WTC11 (cell line): ENCODE results near the gene ATP10D. TPM values are rescaled to one million over a fixed set of nuclear protein-coding genes. Genes with fewer than 3 reads are reported as not detected.
A peak's percentile ranks its signal among the peaks of the same experiment; 100 is the strongest.

Experiments used
- ATAC-seq: fragments of 200-7000 bp; cut with Tn5 transposase; 2 replicates; pipeline ENCODE4 v1.10.0; 2021; ENCODE audit warnings: mild to moderate bottlenecking, moderate library complexity
- Bru-seq: library from RNA; stranded (reverse); fragments of 400-500 nt; gene quantifications from one replicate; lab custom pipeline; 2021; lab: Mats Ljungman, UMichigan
- CTCF ChIA-PET: fragments of 300-600 bp; sonication (Branson Sonifier 250); formaldehyde crosslinking; loops from one replicate; lab custom pipeline; 2021; ENCODE audit warnings: antibody characterized with exemption; lab: Charles Lee
- POLR2A ChIA-PET: fragments of 350-600 bp; sonication (Branson Sonifier 250); formaldehyde crosslinking; loops from one replicate; lab custom pipeline; 2021; ENCODE audit warnings: antibody characterized with exemption; lab: Charles Lee
- DNase-seq: peaks from one replicate; pipeline ENCODE4 v3.0.0; 2021; ENCODE audit warnings: low spot score
- H3K27ac Mint-ChIP-seq: 2 replicates; pipeline ENCODE4 v1.8.0; 2021; ENCODE audit warnings: mixed read lengths
- H3K27me3 Mint-ChIP-seq: 2 replicates; pipeline ENCODE4 v1.8.0; 2021; ENCODE audit warnings: low read depth, mild to moderate bottlenecking, moderate library complexity, mixed read lengths
- H3K36me3 Mint-ChIP-seq: 2 replicates; pipeline ENCODE4 v1.8.0; 2021; ENCODE audit warnings: mixed read lengths
- H3K4me1 Mint-ChIP-seq: 2 replicates; pipeline ENCODE4 v1.8.0; 2022; ENCODE audit warnings: mixed read lengths
- H3K4me3 Mint-ChIP-seq: 2 replicates; pipeline ENCODE4 v1.8.0; 2021; ENCODE audit warnings: mild to moderate bottlenecking, moderate library complexity, mixed read lengths
- H3K9me3 Mint-ChIP-seq: 2 replicates; pipeline ENCODE4 v1.8.0; 2021; ENCODE audit warnings: mixed read lengths
- AFF4 ChIP-seq: sonication (generic); formaldehyde crosslinking; IDR thresholded peaks from 2 replicates; pipeline ENCODE4 v1.8.1; 2023; ENCODE audit warnings: mild to moderate bottlenecking, missing genetic modification reagents, borderline replicate concordance
- AR ChIP-seq: fragments of 250-450 bp; sonication (Bioruptor Pico); IDR thresholded peaks from 2 replicates; pipeline ENCODE4 v1.9.0; 2021; ENCODE audit warnings: mild to moderate bottlenecking
- CREM ChIP-seq: sonication (generic); formaldehyde crosslinking; IDR thresholded peaks from 2 replicates; pipeline ENCODE4 v1.8.1; 2022; ENCODE audit warnings: mild to moderate bottlenecking, missing genetic modification reagents, moderate library complexity
- FOXP1 ChIP-seq: sonication (generic); formaldehyde crosslinking; IDR thresholded peaks from 2 replicates; pipeline ENCODE4 v1.8.0; 2022; ENCODE audit warnings: missing genetic modification reagents, mild to moderate bottlenecking, moderate library complexity, borderline replicate concordance
- GRHL2 ChIP-seq: fragments of 250-450 bp; sonication (Bioruptor Pico); IDR thresholded peaks from 2 replicates; pipeline ENCODE4 v1.8.0; 2022; ENCODE audit warnings: mild to moderate bottlenecking, moderate library complexity; ENCODE audit not compliant: insufficient replicate concordance, severe bottlenecking
- HMGXB4 ChIP-seq: sonication (generic); formaldehyde crosslinking; IDR thresholded peaks from 2 replicates; pipeline ENCODE4 v1.8.1; 2023; ENCODE audit warnings: mild to moderate bottlenecking, moderate library complexity, missing genetic modification reagents
- JUN ChIP-seq: sonication (generic); formaldehyde crosslinking; IDR thresholded peaks from 2 replicates; pipeline ENCODE4 v1.8.0; 2023; ENCODE audit warnings: mild to moderate bottlenecking, missing genetic modification reagents
- KAT7 ChIP-seq: sonication (generic); formaldehyde crosslinking; IDR thresholded peaks from 2 replicates; pipeline ENCODE4 v1.8.1; 2023; ENCODE audit warnings: missing genetic modification reagents, mild to moderate bottlenecking, borderline replicate concordance
- NFE2L1 ChIP-seq: sonication (generic); formaldehyde crosslinking; IDR thresholded peaks from 2 replicates; pipeline ENCODE4 v1.8.1; 2023; ENCODE audit warnings: missing genetic modification reagents
- NR1H2 ChIP-seq: sonication (generic); formaldehyde crosslinking; IDR thresholded peaks from 2 replicates; pipeline ENCODE4 v1.9.0; 2021; ENCODE audit warnings: mild to moderate bottlenecking, moderate library complexity, missing genetic modification reagents
- PRDM15 ChIP-seq: sonication (generic); formaldehyde crosslinking; IDR thresholded peaks from 2 replicates; pipeline ENCODE4 v1.8.0; 2022; ENCODE audit warnings: missing genetic modification reagents
- SMAD3 ChIP-seq: sonication (generic); formaldehyde crosslinking; IDR thresholded peaks from 2 replicates; pipeline ENCODE4 v1.8.0; 2022; ENCODE audit warnings: missing genetic modification reagents, mild to moderate bottlenecking, borderline replicate concordance
- SP1 ChIP-seq: sonication (generic); formaldehyde crosslinking; conservative IDR thresholded peaks from 2 replicates; pipeline ENCODE4 v1.8.1; 2022; ENCODE audit warnings: missing genetic modification reagents
- ZBTB43 ChIP-seq: sonication (generic); formaldehyde crosslinking; IDR thresholded peaks from 2 replicates; pipeline ENCODE4 v1.8.1; 2023; ENCODE audit warnings: mild to moderate bottlenecking, missing genetic modification reagents
- ZNF232 ChIP-seq: sonication (generic); formaldehyde crosslinking; IDR thresholded peaks from 2 replicates; pipeline ENCODE4 v1.8.0; 2022; ENCODE audit warnings: mild to moderate bottlenecking, missing genetic modification reagents
- long read RNA-seq, 3 experiments: library from RNA in 1 of 3; library from capped mRNA in 1 of 3; library from polyadenylated mRNA in 1 of 3; unstranded in 2 of 3; stranded (forward) in 1 of 3; transcript quantifications; one replicate each; pipeline ENCODE4 v2.0.0, GENCODE V29; 2021
- total RNA-seq: library from RNA; stranded (reverse); gene quantifications from 3 replicates; pipeline ENCODE4 v1.2.3, GENCODE V29; 2021

The ATP10D gene
- total RNA-seq (3.1 to 4.6 TPM (median 4.6 TPM) in 3 replicates), Bru-seq, nascent RNA (percentile 46 among the genes with signal in this experiment)
- long read RNA-seq, experiment 1, full-length matches to known transcripts = 5 of 12 reads
- long read RNA-seq, experiment 1, partial matches to known transcripts = 3 of 12 reads
- long read RNA-seq, experiment 1, other reads (novel, unspliced or antisense) = 4 of 12 reads
- long read RNA-seq, experiment 2, partial matches to known transcripts = 3 of 4 reads
- long read RNA-seq, experiment 2, other reads (novel, unspliced or antisense) = 1 of 4 reads
- long read RNA-seq, experiment 3 = 0 reads

- POLR2A ChIA-PET = interaction anchor here (0.5 to 2.6 kb wide), 3 partner anchors 22 to 1007 kb away, joined by 3 to 10 read pairs (median 4); partner anchors contain the start of gene COMMD8
- peak within 1 kb of the TSS; percentile 98 for H3K27ac Mint-ChIP-seq
- CTCF ChIA-PET = interaction anchor here (0.6 to 2.4 kb wide), 4 partner anchors 22 to 547 kb away, joined by 3 to 21 read pairs (median 3); partner anchors contain the start of gene COMMD8
- TF ChIP-seq NFE2L1 (CRISPR knock-in tag) (0 out of 2 replicates have a peak, but pooled peaks have one; percentile 37), AFF4 (no peak), KAT7 (CRISPR knock-in tag) (no peak), CREM (peak; percentile 78; the same call in 1 of the 2 replicates), JUN (CRISPR knock-in tag) (no peak), SMAD3 (0 out of 2 replicates have a peak, but pooled peaks have one; percentile 32), NR1H2 (CRISPR knock-in tag) (no peak), AR (CRISPR knock-in tag) (no peak), ZNF232 (CRISPR knock-in tag) (0 out of 2 replicates have a peak, but pooled peaks have one; percentile 50), GRHL2 (CRISPR knock-in tag) (no peak), SP1 (peak; percentile 63; the same call in 1 of the 2 replicates), PRDM15 (CRISPR knock-in tag) (peak; percentile 74), ZBTB43 (CRISPR knock-in tag) (peak; percentile 73; the same call in 1 of the 2 replicates), HMGXB4 (0 out of 2 replicates have a peak, but pooled peaks have one; percentile 53), FOXP1 (CRISPR knock-in tag) (peak; percentile 38; the same call in 1 of the 2 replicates)
- TF ChIP-seq, all 79 proteins: peak for 9
- ATAC-seq = peak; percentile 100
- Mint-ChIP-seq H3K27me3 (peaks cover 12% of the 10 kb centered on the region), H3K4me1 (peaks cover 17% of the 10 kb centered on the region), H3K4me3 (peak within 1 kb of the TSS; percentile 97), H3K9me3 (peaks cover 7% of the 10 kb centered on the region), H3K36me3 (no peaks in the 10 kb centered on the region)
- DNase-seq = peak; percentile 95
These were observed at the start of gene ATP10D for GRCh38 chr4:47485047-47485692. Gene ATP10D (plus strand): TSS chr4:47485275. CDS start chr4:47512541, 27,266 bp downstream.
